HEK293T (cell line): ENCODE measurements around the gene SMCR8.

Experiments
- CTBP1 ChIP-seq: fragments of 450-650 bp; IDR thresholded peaks from 2 replicates; pipeline ENCODE4 v1.6.1; 2016; ENCODE audit warnings: borderline replicate concordance
- ELF4 ChIP-seq: fragments of 450-650 bp; IDR thresholded peaks from 2 replicates; pipeline ENCODE4 v1.6.1; 2017; ENCODE audit warnings: antibody characterized with exemption
- FOXA1 ChIP-seq: fragments of 450-650 bp; IDR thresholded peaks from 2 replicates; pipeline ENCODE4 v1.6.1; 2016; ENCODE audit warnings: mild to moderate bottlenecking
- HDGF ChIP-seq: fragments of 450-650 bp; IDR thresholded peaks from 2 replicates; pipeline ENCODE4 v1.6.1; 2017; ENCODE audit warnings: antibody characterized with exemption, borderline replicate concordance
- LEF1 ChIP-seq: fragments of 450-650 bp; IDR thresholded peaks from 2 replicates; pipeline ENCODE4 v1.6.1; 2017; ENCODE audit warnings: mild to moderate bottlenecking, borderline replicate concordance
- PKNOX1 ChIP-seq: fragments of 450-650 bp; IDR thresholded peaks from 2 replicates; pipeline ENCODE4 v1.6.1; 2016
- SUZ12 ChIP-seq: fragments of 450-650 bp; IDR thresholded peaks from 2 replicates; pipeline ENCODE4 v1.6.1; 2016; ENCODE audit warnings: mild to moderate bottlenecking

GRCh38 chr17:18368946-18369345, 53.9 kb downstream of the SMCR8 start:
- TF ChIP-seq ELF4, result no peak
- TF ChIP-seq HDGF, result no peak
- TF ChIP-seq CTBP1, result no peak
- no peak for TF ChIP-seq FOXA1
- TF ChIP-seq SUZ12, result no peak
- no peak for TF ChIP-seq PKNOX1
- TF ChIP-seq LEF1, result no peak
